Measurements from ENCODE around the gene HYAL4.

HYAL4 gene, protein sequence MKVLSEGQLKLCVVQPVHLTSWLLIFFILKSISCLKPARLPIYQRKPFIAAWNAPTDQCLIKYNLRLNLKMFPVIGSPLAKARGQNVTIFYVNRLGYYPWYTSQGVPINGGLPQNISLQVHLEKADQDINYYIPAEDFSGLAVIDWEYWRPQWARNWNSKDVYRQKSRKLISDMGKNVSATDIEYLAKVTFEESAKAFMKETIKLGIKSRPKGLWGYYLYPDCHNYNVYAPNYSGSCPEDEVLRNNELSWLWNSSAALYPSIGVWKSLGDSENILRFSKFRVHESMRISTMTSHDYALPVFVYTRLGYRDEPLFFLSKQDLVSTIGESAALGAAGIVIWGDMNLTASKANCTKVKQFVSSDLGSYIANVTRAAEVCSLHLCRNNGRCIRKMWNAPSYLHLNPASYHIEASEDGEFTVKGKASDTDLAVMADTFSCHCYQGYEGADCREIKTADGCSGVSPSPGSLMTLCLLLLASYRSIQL

GRCh38 chr7:123844712-123845219 lies at the start of gene HYAL4:
Gene HYAL4 (plus strand): TSS chr7:123845169. CDS start chr7:123868274, 23,105 bp downstream.
- H3K36me3 ChIP-seq (ENCODE audit: control insufficient read depth in 2 of 2, insufficient read depth in 2 of 2, low read length in 2 of 2) = no peaks in the 10 kb centered on the region
- H3K9ac ChIP-seq (ENCODE audit: low read depth in 1 of 2, low read length in 2 of 2) = peak within 1 kb of the TSS in 1 of 2 donors; percentile 18
- no peaks in the 10 kb centered on the region for H3K27me3 ChIP-seq (ENCODE audit: control insufficient read depth in 2 of 2, insufficient read depth in 2 of 2, low read length in 2 of 2)
- no peak within 1 kb of the TSS for H3K4me3 ChIP-seq (ENCODE audit: low read length in 2 of 2)
- peak within 1 kb of the TSS in 1 of 2 donors; percentile 1 for H3K27ac ChIP-seq (ENCODE audit: low read depth in 2 of 2, low read length in 2 of 2)
- no peaks in the 10 kb centered on the region for H3K9me3 ChIP-seq (ENCODE audit: control insufficient read depth in 2 of 2, low read length in 2 of 2)
- peaks cover 0 to 5% of the 10 kb centered on the region in 2 donors for H3K4me1 ChIP-seq (ENCODE audit: control insufficient read depth in 2 of 2, insufficient read depth in 2 of 2, low read length in 2 of 2)

DNA sequence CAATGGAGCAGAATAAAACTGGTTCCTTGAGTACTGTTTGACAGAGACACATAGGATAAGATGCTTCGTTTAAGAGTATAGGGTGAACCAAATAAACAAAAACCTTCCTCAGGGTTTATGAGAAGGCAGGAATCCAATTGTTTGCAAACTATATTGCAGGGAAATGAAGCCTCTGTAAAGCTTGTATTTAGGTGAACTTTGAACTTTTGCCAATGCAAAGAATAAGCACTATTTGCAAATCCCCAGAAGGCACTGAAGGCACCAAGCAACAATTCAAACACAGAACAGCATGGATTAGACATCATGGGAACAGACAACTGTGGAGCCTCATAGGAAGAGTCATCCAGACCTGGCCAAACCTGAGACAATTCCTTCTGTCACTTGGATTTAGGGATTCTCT lies 49.1 kb upstream of the HYAL4 start:
- H3K9ac ChIP-seq (ENCODE audit: low read depth in 1 of 2, low read length in 2 of 2) = no peak overlapping the region
- H3K4me3 ChIP-seq (ENCODE audit: low read length in 2 of 2) = peak overlapping the region in 1 of 2 donors; percentile 7
- H3K36me3 ChIP-seq (ENCODE audit: control insufficient read depth in 2 of 2, insufficient read depth in 2 of 2, low read length in 2 of 2) = no peaks in the 10 kb centered on the region
- H3K4me1 ChIP-seq (ENCODE audit: control insufficient read depth in 2 of 2, insufficient read depth in 2 of 2, low read length in 2 of 2) = peaks cover 13 to 31% of the 10 kb centered on the region in 2 donors
- H3K27ac ChIP-seq (ENCODE audit: low read depth in 2 of 2, low read length in 2 of 2) = peak overlapping the region; percentile 43 to 51
- no peaks in the 10 kb centered on the region for H3K27me3 ChIP-seq (ENCODE audit: control insufficient read depth in 2 of 2, insufficient read depth in 2 of 2, low read length in 2 of 2)
- peaks cover 0 to 3% of the 10 kb centered on the region in 2 donors for H3K9me3 ChIP-seq (ENCODE audit: control insufficient read depth in 2 of 2, low read length in 2 of 2)

- Histone ChIP-seq H3K9me3 (ENCODE audit: control insufficient read depth in 2 of 2, low read length in 2 of 2) (peaks cover 0 to 3% of the 10 kb centered on the region in 2 donors), H3K4me3 (ENCODE audit: low read length in 2 of 2) (no peak overlapping the region), H3K4me1 (ENCODE audit: control insufficient read depth in 2 of 2, insufficient read depth in 2 of 2, low read length in 2 of 2) (peaks cover 13 to 31% of the 10 kb centered on the region in 2 donors), H3K27ac (ENCODE audit: low read depth in 2 of 2, low read length in 2 of 2) (no peak overlapping the region), H3K9ac (ENCODE audit: low read depth in 1 of 2, low read length in 2 of 2) (no peak overlapping the region), H3K27me3 (ENCODE audit: control insufficient read depth in 2 of 2, insufficient read depth in 2 of 2, low read length in 2 of 2) (no peaks in the 10 kb centered on the region), H3K36me3 (ENCODE audit: control insufficient read depth in 2 of 2, insufficient read depth in 2 of 2, low read length in 2 of 2) (no peaks in the 10 kb centered on the region)
These were observed 48.4 kb upstream of the HYAL4 start for GRCh38 chr7:123796568-123796967.

DNA sequence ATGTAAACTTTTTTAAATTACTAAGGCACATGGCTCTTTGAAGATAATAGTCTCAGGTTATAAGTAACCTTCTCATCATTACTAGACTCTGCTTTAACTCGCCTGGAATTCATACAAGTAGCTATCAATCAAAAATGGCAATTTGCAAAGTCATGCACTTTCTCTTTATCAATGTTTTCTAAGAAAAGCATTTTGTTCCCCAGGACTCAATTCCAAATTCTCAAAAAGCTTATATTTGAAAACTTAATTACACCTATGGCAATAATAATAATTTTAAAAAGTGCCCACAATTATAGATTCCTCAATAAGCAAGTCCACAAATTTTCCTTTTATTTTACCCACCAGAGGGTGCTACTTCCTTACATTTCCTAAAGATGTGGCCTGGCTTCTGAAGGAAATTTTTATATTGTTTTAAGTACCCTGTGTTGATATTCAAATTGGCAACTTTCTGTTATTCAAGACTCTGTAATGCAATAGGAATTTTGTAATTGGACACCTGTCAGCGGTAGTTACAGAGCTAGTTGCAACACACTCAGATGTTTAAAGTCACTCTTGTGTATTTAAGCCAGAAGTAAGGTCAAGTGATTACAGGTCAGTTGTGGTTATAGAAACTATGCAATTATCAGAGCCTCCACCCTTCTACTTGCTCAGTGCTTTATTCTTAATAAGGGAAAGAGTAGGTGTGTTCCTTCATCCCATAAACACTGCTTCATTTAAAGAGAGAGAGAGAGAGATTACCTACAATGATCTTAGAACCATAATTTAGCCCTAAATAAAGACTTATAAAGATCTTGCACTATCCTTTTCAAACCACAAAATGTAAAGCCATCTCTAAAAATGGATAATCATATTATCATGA lies 47.1 kb upstream of the HYAL4 start:
- Histone ChIP-seq H3K27ac (ENCODE audit: low read depth in 2 of 2, low read length in 2 of 2) (peak overlapping the region; percentile 56 to 72), H3K27me3 (ENCODE audit: control insufficient read depth in 2 of 2, insufficient read depth in 2 of 2, low read length in 2 of 2) (no peaks in the 10 kb centered on the region), H3K9ac (ENCODE audit: low read depth in 1 of 2, low read length in 2 of 2) (no peak overlapping the region), H3K4me3 (ENCODE audit: low read length in 2 of 2) (peak overlapping the region; percentile 29 to 49), H3K36me3 (ENCODE audit: control insufficient read depth in 2 of 2, insufficient read depth in 2 of 2, low read length in 2 of 2) (no peaks in the 10 kb centered on the region), H3K4me1 (ENCODE audit: control insufficient read depth in 2 of 2, insufficient read depth in 2 of 2, low read length in 2 of 2) (peaks cover 13 to 31% of the 10 kb centered on the region in 2 donors), H3K9me3 (ENCODE audit: control insufficient read depth in 2 of 2, low read length in 2 of 2) (peaks cover 0 to 3% of the 10 kb centered on the region in 2 donors)

DNA sequence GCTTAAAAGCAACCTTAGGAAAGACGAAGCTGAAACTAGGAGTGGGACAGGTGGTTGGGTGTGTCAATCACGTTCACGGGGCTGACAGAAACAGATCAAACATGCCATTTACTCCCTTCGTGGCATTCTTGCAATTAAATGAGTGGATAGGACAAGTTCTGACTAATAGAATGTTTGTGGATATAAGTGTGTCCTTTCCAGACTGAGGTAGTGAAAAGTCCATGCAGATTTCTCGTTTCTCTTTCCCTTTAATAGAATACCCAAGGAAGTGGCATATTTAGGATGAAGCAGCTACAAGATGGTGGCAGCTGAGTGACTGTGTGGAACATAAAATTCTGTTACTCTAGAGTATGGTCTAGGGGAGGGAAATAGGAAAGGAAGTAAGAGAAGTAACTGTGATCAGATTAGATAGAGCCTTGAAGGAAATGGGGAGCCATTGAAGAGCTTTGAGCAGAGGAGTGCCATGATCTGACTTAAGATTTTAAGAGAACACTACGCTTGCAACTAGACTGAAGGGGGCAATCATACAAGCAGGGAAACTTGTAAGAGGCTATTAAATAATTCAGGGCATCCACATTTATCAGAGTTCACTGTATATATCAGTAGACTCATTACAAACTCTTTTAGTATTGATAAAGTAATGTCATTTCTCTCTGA lies 46.3 kb upstream of the HYAL4 start:
- peaks cover 13 to 31% of the 10 kb centered on the region in 2 donors for H3K4me1 ChIP-seq (ENCODE audit: control insufficient read depth in 2 of 2, insufficient read depth in 2 of 2, low read length in 2 of 2)
- peak overlapping the region; percentile 56 to 72 for H3K27ac ChIP-seq (ENCODE audit: low read depth in 2 of 2, low read length in 2 of 2)
- no peak overlapping the region for H3K9ac ChIP-seq (ENCODE audit: low read depth in 1 of 2, low read length in 2 of 2)

GRCh38 chr7:123802249-123802648 lies 42.7 kb upstream of the HYAL4 start:
- H3K36me3 ChIP-seq (ENCODE audit: control insufficient read depth in 2 of 2, insufficient read depth in 2 of 2, low read length in 2 of 2) = no peaks in the 10 kb centered on the region
- no peaks in the 10 kb centered on the region for H3K27me3 ChIP-seq (ENCODE audit: control insufficient read depth in 2 of 2, insufficient read depth in 2 of 2, low read length in 2 of 2)
- no peaks in the 10 kb centered on the region for H3K9me3 ChIP-seq (ENCODE audit: control insufficient read depth in 2 of 2, low read length in 2 of 2)
- H3K27ac ChIP-seq (ENCODE audit: low read depth in 2 of 2, low read length in 2 of 2) = no peak overlapping the region
- H3K4me1 ChIP-seq (ENCODE audit: control insufficient read depth in 2 of 2, insufficient read depth in 2 of 2, low read length in 2 of 2) = peaks cover 4 to 11% of the 10 kb centered on the region in 2 donors
- no peak overlapping the region for H3K9ac ChIP-seq (ENCODE audit: low read depth in 1 of 2, low read length in 2 of 2)
- no peak overlapping the region for H3K4me3 ChIP-seq (ENCODE audit: low read length in 2 of 2)

More for the DNA sequence above, 46.3 kb upstream of the HYAL4 start:
- H3K27me3 ChIP-seq (ENCODE audit: control insufficient read depth in 2 of 2, insufficient read depth in 2 of 2, low read length in 2 of 2) = no peaks in the 10 kb centered on the region
- H3K9me3 ChIP-seq (ENCODE audit: control insufficient read depth in 2 of 2, low read length in 2 of 2) = peaks cover 0 to 3% of the 10 kb centered on the region in 2 donors
- peak overlapping the region; percentile 29 to 49 for H3K4me3 ChIP-seq (ENCODE audit: low read length in 2 of 2)
- H3K36me3 ChIP-seq (ENCODE audit: control insufficient read depth in 2 of 2, insufficient read depth in 2 of 2, low read length in 2 of 2) = no peaks in the 10 kb centered on the region

GRCh38 chr7:123805287-123805686 lies 39.7 kb upstream of the HYAL4 start:
- H3K9me3 ChIP-seq (ENCODE audit: control insufficient read depth in 2 of 2, low read length in 2 of 2) = no peaks in the 10 kb centered on the region
- H3K27me3 ChIP-seq (ENCODE audit: control insufficient read depth in 2 of 2, insufficient read depth in 2 of 2, low read length in 2 of 2) = no peaks in the 10 kb centered on the region
- no peaks in the 10 kb centered on the region for H3K4me1 ChIP-seq (ENCODE audit: control insufficient read depth in 2 of 2, insufficient read depth in 2 of 2, low read length in 2 of 2)
- no peak overlapping the region for H3K4me3 ChIP-seq (ENCODE audit: low read length in 2 of 2)
- H3K36me3 ChIP-seq (ENCODE audit: control insufficient read depth in 2 of 2, insufficient read depth in 2 of 2, low read length in 2 of 2) = no peaks in the 10 kb centered on the region
- H3K27ac ChIP-seq (ENCODE audit: low read depth in 2 of 2, low read length in 2 of 2) = no peak overlapping the region
- H3K9ac ChIP-seq (ENCODE audit: low read depth in 1 of 2, low read length in 2 of 2) = no peak overlapping the region

DNA sequence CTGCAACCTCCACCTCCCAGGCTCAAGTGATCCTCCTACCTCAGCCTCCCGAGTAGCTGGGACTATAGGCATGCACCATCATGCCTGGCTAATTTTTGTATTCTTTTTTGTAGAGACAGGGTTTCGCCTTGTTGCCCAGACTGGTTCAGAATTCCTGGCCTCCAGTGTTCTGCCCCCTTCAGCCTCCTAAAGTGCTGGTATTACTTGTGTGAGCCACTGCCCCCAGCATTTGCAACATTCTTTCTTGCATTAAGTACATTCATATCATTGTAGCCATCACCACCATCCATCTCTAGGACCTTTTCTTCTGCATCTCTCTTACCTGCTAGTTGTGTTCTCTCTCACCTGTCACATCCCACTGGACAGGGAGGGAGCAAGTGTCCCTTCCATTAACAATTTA lies 35.5 kb upstream of the HYAL4 start:
- H3K27me3 ChIP-seq (ENCODE audit: control insufficient read depth in 2 of 2, insufficient read depth in 2 of 2, low read length in 2 of 2) = no peaks in the 10 kb centered on the region
- no peak overlapping the region for H3K27ac ChIP-seq (ENCODE audit: low read depth in 2 of 2, low read length in 2 of 2)
- no peaks in the 10 kb centered on the region for H3K9me3 ChIP-seq (ENCODE audit: control insufficient read depth in 2 of 2, low read length in 2 of 2)
- no peak overlapping the region for H3K4me3 ChIP-seq (ENCODE audit: low read length in 2 of 2)
- no peaks in the 10 kb centered on the region for H3K36me3 ChIP-seq (ENCODE audit: control insufficient read depth in 2 of 2, insufficient read depth in 2 of 2, low read length in 2 of 2)
- no peak overlapping the region for H3K9ac ChIP-seq (ENCODE audit: low read depth in 1 of 2, low read length in 2 of 2)
- no peaks in the 10 kb centered on the region for H3K4me1 ChIP-seq (ENCODE audit: control insufficient read depth in 2 of 2, insufficient read depth in 2 of 2, low read length in 2 of 2)

DNA sequence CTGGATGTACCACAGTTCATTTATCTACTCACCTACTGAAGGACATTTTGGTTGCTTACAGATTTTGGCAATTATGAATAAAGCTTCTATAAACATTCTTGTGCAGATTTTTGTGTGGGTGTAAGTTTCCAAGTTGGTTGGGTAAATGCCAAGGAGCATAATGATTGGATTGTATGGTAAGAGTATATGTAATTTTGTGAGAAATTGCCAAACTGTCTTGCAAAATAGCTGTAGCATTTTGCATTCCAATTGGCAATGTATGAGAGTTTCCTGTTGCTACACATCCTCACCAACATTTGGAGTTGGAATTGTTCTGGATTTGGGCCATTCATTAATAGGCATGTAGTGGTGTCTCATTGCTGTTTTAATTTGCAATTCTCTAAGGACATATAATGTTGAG lies 33.9 kb upstream of the HYAL4 start:
- H3K4me1 ChIP-seq (ENCODE audit: control insufficient read depth in 2 of 2, insufficient read depth in 2 of 2, low read length in 2 of 2) = no peaks in the 10 kb centered on the region
- H3K9ac ChIP-seq (ENCODE audit: low read depth in 1 of 2, low read length in 2 of 2) = no peak overlapping the region
- no peaks in the 10 kb centered on the region for H3K27me3 ChIP-seq (ENCODE audit: control insufficient read depth in 2 of 2, insufficient read depth in 2 of 2, low read length in 2 of 2)
- no peak overlapping the region for H3K27ac ChIP-seq (ENCODE audit: low read depth in 2 of 2, low read length in 2 of 2)
- no peaks in the 10 kb centered on the region for H3K9me3 ChIP-seq (ENCODE audit: control insufficient read depth in 2 of 2, low read length in 2 of 2)
- H3K36me3 ChIP-seq (ENCODE audit: control insufficient read depth in 2 of 2, insufficient read depth in 2 of 2, low read length in 2 of 2) = no peaks in the 10 kb centered on the region
- H3K4me3 ChIP-seq (ENCODE audit: low read length in 2 of 2) = no peak overlapping the region

All from mucosa of rectum (tissue), 2 donors.